Nephron progenitor cell (in vitro differentiated cells): ENCODE measurements around the gene H6PD.

Source experiments
- DNase-seq: peaks from one replicate; pipeline ENCODE4 v3.0.0; 2021
- H3K27ac Mint-ChIP-seq: 2 replicates; pipeline ENCODE4 v1.8.0; 2021; ENCODE audit warnings: mild to moderate bottlenecking, moderate library complexity, mixed read lengths
- H3K27me3 Mint-ChIP-seq: 2 replicates; pipeline ENCODE4 v1.8.0; 2021; ENCODE audit warnings: mild to moderate bottlenecking, low read depth, mixed read lengths; ENCODE audit not compliant: poor library complexity
- H3K36me3 Mint-ChIP-seq: 2 replicates; pipeline ENCODE4 v1.8.0; 2021; ENCODE audit warnings: low read depth, mixed read lengths
- H3K4me1 Mint-ChIP-seq: 2 replicates; pipeline ENCODE4 v1.8.0; 2021; ENCODE audit warnings: mixed read lengths
- H3K4me3 Mint-ChIP-seq: 2 replicates; pipeline ENCODE4 v1.8.0; 2021; ENCODE audit warnings: mild to moderate bottlenecking, moderate library complexity, mixed read lengths
- H3K9me3 Mint-ChIP-seq: 2 replicates; pipeline ENCODE4 v1.8.0; 2021; ENCODE audit warnings: mild to moderate bottlenecking, moderate library complexity, mixed read lengths
- TF ChIP-seq, protein P1 (sequence below): fragments of 200-600 bp; sonication (generic); IDR thresholded peaks from 2 replicates; pipeline ENCODE4 v1.5.0; 2021; ENCODE audit warnings: antibody characterized with exemption

H6PD gene

DNA sequence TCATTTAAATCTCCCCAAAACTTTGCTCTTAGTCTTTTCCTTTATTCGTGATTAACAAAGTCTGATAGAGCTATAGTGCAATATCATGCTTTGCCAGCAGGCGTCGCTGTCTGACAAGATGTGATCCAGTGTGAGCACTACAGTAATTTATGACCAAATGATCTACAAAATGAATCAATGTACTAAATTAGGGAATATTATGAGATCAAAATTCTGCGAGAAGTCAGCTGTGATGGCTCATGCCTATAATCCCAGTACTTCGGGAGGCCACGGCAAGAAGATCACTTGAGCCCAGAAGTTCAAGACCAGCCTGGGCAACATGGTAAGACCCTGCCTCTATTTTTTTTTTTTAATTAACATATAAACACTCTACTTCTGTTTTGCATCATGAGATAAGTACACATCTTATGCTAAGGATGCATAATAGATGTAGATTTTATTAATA is 54.5 kb downstream of the H6PD start:
- DNase-seq = peak; percentile 82
- no peak overlapping the region for H3K4me3 Mint-ChIP-seq
- H3K27me3 Mint-ChIP-seq = peaks cover 7% of the 10 kb centered on the region
- TF ChIP-seq, protein P1, sequence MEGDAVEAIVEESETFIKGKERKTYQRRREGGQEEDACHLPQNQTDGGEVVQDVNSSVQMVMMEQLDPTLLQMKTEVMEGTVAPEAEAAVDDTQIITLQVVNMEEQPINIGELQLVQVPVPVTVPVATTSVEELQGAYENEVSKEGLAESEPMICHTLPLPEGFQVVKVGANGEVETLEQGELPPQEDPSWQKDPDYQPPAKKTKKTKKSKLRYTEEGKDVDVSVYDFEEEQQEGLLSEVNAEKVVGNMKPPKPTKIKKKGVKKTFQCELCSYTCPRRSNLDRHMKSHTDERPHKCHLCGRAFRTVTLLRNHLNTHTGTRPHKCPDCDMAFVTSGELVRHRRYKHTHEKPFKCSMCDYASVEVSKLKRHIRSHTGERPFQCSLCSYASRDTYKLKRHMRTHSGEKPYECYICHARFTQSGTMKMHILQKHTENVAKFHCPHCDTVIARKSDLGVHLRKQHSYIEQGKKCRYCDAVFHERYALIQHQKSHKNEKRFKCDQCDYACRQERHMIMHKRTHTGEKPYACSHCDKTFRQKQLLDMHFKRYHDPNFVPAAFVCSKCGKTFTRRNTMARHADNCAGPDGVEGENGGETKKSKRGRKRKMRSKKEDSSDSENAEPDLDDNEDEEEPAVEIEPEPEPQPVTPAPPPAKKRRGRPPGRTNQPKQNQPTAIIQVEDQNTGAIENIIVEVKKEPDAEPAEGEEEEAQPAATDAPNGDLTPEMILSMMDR = peak; percentile 91
- no peak overlapping the region for H3K27ac Mint-ChIP-seq
- peaks cover 18% of the 10 kb centered on the region for H3K4me1 Mint-ChIP-seq
- H3K36me3 Mint-ChIP-seq = peaks cover 16% of the 10 kb centered on the region
- peaks cover 47% of the 10 kb centered on the region for H3K9me3 Mint-ChIP-seq

DNA sequence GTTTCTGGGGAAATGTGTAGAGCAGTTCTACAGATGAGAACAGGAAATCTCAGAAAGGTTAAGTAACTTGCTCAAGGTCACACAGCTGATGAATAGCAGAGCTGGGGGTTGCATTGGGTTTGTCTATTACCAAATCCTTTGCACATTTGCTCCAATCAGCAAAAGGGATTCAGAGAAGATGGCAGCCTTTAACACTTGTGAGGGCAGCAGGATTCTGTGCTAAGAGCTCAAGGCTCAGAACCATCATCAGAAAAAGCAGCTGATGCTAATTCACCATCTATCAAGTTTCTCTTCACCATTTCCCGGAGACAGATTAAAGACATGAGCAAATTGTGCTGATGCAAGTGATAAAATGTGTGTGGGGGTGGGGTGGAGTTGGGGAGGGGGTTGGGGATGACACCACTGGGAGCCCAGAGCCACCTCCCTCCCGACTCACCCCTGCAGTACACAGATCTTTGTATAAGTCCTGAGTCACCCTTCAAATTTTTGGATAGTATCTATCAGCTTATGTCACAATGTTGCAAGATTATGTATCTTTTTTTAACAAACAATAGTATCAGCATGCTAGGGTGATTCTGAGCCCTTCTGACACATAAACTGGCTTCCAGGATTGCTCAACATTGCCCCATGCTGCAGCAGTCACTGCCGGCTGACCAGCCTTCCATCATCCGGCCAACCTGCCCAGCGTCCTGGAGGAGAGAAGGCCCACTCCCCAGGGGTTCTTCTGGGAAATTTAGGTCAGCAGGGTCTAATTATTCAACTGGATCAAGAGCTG is 55.3 kb downstream of the H6PD start:
- Mint-ChIP-seq H3K27ac (no peak overlapping the region), H3K4me3 (no peak overlapping the region), H3K27me3 (peaks cover 7% of the 10 kb centered on the region), H3K36me3 (peaks cover 10% of the 10 kb centered on the region), H3K9me3 (peaks cover 39% of the 10 kb centered on the region), H3K4me1 (peaks cover 14% of the 10 kb centered on the region)
- TF ChIP-seq, protein P1 = no peak
- no peak for DNase-seq

- TF ChIP-seq, protein P1 = no peak
- DNase-seq = no peak
- no peak overlapping the region for H3K27ac Mint-ChIP-seq
Measured at GRCh38 chr1:9291914-9292360, 57.4 kb downstream of the H6PD start.

DNA sequence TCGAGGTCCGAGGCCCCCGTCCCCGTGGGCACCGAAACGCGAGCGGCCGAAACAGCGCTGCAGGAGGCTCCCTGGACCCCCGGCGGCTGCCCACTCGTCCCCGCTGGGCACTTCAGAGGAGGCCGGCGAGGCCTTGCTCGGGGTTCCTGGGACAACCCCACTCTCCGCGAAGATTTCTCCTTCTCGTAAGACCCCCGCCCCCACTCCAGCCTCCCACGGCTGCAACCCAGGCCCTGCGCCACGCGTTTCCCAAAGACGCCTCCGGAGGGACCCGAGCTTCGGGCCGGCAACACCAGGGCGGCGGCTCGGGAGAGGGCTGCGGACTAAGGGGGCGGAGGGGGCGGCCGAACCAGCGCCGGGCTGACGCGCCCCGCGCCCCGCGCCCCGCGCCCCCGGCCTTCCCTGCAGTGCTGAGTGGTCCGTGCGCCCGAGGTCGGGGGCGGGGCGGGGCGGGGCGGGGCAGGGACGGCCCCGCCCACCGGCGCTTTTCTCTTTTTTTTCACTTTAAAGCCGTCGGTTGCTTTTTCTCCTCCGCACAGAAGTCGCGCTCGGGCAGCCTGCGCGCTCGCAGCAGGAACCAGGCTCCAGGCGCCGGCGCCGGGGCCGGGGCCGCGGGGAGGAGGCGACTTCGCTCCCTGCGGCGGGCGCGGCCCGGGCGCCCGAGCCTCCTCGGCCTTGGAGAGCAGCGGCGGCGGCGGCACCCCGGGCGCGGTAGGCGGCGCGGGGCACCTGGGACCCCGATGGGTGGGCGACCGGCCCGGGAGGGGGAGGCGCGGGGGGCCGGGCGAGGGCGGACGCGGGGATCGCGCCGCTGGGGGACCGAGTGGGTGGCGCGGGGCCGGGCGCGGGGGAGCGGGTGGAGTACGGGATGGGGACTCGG is 58.0 kb downstream of the H6PD start, which contains the start of gene SPSB1:
SPSB1 (plus strand) TSS at position 534 of the 880 bp plus-strand sequence. CDS start 62,998 bp downstream, outside the sequence.
- peaks cover 2% of the 10 kb centered on the region for H3K27me3 Mint-ChIP-seq
- H3K9me3 Mint-ChIP-seq = peaks cover 14% of the 10 kb centered on the region
- peak within 1 kb of the TSS; percentile 76 for H3K4me3 Mint-ChIP-seq
- DNase-seq = peak; percentile 75
- TF ChIP-seq, protein P1 = no peak
- peaks cover 14% of the 10 kb centered on the region for H3K4me1 Mint-ChIP-seq
- peaks cover 5% of the 10 kb centered on the region for H3K36me3 Mint-ChIP-seq
- no peak within 1 kb of the TSS for H3K27ac Mint-ChIP-seq

More at GRCh38 chr1:9291914-9292360, 57.4 kb downstream of the H6PD start:
- Mint-ChIP-seq H3K27me3 (peaks cover 2% of the 10 kb centered on the region), H3K36me3 (peaks cover 5% of the 10 kb centered on the region), H3K4me3 (peak overlapping the region; percentile 76), H3K4me1 (peaks cover 14% of the 10 kb centered on the region), H3K9me3 (peaks cover 21% of the 10 kb centered on the region)

- Mint-ChIP-seq H3K4me1 (peaks cover 14% of the 10 kb centered on the region), H3K36me3 (peaks cover 5% of the 10 kb centered on the region), H3K9me3 (peaks cover 10% of the 10 kb centered on the region), H3K4me3 (no peak overlapping the region), H3K27me3 (peaks cover 2% of the 10 kb centered on the region), H3K27ac (no peak overlapping the region)
- no peak for DNase-seq
- TF ChIP-seq, protein P1 = no peak
Measured at GRCh38 chr1:9293241-9293532, 58.6 kb downstream of the H6PD start.
